Right renal pelvis (tissue), 4 donors: ENCODE data around the gene PRRC1. TPM values are rescaled to one million over a fixed set of nuclear protein-coding genes. Genes with fewer than 3 reads are reported as not detected.

Experiments
- DNase-seq, 4 donors: peaks; one replicate each; pipeline ENCODE4 v3.0.0-alpha.2; 2013; ENCODE audit warnings: low read depth in 4 of 4, low spot score in 3 of 4, missing footprints in 1 of 4
- polyA plus RNA-seq, 4 donors: library from polyadenylated mRNA; unstranded; fragments of 120-200 nt; gene quantifications; one replicate each; pipeline ENCODE4 v1.2.1, GENCODE V29; 2013; ENCODE audit not compliant: insufficient read length in 4 of 4

The PRRC1 gene
- polyA plus RNA-seq, 4 donors, result 76.7 to 93.6 (median 91.6) TPM

DNA sequence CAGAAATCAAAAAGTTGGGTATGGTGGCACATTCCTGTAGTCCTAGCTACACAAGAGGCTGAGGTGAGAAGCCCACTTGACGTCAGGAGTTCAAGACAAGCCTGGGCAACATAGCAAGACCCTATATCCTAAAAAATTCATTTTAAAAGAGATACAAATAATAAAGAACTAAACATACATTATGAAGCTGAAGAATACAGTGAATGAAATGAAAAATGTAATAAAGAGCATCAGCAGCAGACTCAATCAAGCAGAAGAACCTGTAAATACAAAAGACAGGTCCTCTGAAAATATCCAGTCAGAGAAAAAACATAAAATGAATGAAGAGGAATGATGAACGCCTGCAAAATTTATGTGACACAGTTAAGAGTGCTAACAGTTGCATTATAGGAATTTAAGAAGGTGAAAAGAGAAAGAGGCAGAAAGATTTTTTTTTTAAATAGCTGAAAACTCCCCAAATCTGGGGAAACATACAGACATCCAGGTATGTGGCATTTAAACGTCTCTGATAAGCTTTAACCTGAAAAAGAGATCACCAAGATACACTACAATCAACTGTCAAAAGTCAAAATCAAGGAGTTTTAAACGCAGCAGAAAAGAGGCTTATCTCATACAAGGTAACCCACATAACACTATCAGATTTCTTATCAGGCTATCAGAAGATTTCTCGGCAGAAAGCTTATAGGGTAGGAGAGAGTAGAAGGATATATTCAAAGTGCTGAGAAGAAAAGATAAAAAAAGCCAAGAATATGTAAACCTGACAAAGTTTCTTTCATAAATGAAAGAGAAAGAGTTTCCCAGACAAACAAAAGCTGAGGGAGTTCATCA is 57.6 kb downstream of the PRRC1 start:
- no peak for DNase-seq

DNA sequence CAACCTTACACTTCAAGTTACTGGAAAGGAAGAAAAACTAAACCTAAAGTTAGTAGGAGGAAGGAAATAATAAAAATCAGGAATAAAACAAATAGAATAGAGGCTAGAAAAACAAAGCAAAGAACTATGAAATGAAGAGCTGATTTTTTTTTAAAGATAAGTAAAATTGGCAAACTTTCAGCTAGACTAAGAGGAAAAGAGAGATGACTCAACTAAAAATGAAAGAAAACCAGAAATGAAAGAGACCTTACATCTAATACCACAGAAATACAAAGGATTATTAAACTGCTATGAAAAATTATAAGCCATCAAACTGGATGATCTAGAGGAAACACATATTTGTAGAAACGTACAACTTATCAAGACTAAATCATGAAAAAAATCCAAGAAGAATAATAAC is 60.0 kb downstream of the PRRC1 start:
- no peak for DNase-seq

DNA sequence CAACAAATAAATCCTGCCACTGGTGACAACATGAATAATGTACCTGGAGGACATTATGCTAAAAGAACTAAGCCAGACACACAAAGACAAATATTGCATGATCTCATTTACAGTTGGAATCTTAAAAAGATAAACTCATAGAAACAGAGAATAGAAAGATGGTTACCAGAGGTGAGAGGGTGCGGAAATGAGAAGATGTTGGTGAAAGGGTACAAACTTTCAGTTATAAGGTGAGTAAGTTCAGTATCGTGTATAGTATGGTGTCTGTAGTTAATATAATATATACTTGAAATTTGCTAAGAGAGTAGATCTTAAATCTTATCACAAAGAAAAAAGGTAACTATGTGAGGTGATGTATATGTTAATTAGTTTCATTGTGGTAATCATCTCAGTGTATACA is 63.3 kb downstream of the PRRC1 start:
- no peak for DNase-seq

DNA sequence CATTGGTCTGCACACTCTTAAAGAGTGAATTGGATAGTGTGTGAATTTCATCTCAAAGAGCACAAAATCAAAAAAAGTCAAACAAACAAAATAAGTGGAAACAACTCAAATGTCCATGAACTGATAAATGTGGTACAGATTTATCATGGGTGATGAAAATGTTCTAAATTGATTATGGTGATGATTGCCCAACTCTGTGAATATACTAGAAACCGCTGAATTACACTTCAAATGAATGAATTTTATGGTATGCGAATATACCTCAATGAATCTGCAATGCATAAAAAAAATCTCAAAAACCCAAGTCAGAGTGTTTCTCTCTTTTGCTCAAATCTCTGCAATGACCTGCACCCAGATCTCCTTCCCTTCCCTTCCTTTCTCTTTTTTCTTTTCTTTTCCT is 64.0 kb downstream of the PRRC1 start:
- DNase-seq, result no peak

DNA sequence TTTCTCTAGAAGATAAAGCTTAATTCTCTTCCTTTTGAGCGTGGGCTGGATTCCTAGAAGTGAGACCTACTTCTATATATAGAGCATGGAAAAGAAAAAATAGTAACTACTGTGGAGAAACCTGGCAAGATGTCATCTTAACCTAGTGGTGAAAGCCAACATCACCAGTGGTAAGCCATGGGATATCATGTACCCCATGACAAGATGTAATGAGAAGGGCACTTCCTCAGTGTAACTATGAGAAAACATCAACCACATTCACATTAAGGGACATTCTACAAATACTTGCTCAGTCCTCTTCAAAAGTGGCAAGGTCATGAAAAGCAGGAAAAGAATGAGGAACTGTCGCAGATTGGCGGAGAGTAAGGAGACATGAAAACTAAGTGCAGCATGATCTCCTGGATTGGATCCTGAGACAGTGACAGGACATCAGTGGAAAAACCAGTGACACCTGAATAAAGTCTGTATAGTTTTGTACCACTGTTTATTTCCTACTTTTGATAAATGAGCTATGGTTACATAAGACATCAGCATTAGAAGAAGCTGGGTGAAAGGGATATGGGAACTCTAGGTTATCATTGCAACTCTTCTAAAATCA is 65.4 kb downstream of the PRRC1 start:
- no peak for DNase-seq

DNA sequence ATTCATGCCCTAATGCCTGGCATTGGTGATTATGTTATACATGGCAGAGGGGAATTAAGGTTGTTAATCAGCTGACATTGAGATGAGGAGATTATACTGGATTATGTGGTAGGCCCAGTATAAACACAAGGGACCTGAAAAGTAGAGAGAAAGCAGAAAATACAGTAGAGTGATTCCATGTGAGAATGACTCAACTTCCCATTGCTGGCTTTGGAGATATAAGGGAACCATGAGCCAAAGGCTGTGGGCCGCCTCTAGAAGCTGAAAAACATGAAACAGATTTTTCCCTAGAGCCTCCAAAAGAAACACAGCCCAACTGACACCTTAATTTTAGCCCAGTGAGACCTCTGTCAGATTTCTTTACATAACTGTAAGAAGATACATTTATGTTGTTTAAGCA is 66.4 kb downstream of the PRRC1 start:
- DNase-seq, result no peak

DNA sequence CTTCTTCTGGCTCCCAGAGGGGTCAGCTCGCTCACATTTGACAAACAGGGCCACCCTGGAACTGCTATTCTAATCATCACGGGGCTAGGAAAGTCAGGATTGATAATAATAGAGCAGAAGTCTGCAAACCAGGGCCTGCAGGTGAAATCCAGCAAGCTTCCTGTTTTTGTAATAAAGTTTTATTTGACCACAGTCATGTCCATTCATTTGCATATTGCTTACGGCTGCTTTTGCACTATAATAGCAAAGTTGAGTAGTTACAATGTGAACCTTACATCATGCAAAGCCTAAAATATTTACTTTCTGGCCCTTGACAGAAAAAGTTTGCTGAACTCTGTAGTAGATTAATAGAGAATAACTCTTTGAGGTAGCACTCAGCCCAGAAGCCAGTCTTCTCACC is 68.2 kb downstream of the PRRC1 start:
- DNase-seq, result no peak

DNA sequence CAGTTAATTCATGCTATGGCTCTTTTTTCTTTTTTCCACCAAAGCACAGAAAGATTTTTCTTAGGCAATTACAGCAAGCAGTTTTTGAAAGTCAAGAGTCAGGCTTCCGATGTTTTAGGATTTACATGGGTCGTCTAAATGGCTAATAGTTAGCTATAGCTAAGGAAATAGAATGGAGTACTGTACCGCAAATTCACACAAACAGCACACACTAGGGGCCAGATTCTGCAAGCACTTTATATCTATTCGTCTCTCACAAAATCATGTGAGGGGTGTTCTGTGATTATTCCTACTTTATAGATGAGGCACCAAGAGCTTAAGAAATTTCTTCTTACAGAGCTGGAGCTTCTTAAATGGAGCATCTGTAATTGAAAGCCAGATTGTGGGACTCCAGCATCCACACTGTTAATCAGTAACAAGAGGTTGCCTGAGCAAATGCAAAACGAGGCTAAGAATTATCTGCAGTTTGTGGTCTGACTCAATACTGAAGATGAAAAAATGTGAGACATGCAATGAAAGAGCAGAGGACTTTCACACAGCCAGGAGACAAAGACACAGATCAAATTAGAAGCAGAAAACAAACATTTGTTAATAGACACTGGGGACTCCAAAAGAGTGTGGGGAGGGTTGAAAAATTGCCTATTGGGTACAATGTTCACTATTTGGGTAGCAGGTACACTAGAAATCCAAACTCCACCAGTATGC is 68.8 kb downstream of the PRRC1 start:
- no peak for DNase-seq

DNA sequence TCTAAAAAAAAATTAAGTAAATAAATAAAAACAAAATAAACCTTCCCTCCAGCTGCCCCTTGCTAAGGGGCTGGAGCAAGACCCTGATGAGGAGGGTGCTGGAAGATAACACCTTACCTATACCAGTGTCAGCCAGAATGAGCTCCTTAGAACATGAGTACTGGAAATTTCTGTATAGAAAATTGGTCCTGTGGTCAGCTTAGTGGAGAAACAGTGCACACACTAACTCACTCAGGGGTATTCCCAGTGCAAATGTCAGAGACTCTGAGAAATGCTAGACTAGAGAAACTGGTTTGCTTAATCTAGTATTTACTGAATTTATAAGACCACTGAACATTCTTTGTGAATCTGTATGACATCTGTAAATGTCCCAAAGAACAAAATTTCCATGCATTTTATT is 69.4 kb downstream of the PRRC1 start:
- no peak for DNase-seq

DNA sequence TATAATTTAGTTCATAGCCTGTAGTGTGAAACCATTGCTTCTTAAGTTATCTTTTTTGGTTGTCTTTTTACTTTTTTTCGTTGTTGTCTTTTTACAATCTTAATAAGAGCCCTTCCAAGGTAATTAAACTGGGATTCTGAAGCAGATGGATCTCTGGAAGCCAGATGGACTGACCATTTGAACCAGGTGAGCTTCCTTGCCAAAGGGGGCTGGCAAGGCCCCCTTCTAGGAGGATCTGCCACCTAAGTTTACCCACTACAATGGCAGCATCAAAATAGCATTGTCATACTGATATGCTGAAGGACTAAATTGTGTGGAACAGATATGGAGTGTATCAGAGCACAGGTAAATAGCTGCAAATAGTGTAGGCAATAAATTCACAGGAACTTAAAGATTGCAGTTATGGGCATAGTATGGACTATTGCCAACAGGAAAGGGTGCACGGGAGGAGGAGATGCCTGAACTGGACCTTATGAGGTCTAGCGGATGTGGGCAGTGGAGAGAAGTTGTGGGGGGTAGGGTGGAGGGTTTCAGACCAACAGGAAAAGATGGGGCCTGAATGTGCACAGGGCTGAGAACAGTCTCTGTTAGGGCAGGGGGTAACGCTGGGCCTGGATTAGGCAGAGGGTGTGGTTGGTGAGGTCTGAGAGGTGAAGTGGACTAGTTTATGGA is 69.9 kb downstream of the PRRC1 start:
- DNase-seq, result no peak

DNA sequence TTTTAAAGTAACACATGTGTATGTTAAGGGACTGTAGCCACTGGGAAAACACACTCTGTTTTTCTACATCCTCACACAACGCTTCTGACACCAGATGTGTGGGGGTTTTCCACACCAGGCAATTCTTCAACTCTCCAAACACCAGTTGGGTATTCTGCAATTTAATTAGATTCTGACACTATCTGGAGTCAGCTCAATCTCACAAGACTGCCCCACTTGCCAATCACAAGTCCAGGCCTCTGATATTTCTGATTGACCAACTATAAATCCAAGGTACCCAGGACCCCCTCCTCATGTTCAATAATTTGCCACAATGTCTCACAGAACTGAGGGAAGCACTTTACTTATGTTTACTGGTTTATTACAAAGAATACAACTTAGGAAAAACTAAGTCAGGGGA is 70.9 kb downstream of the PRRC1 start:
- no peak for DNase-seq

DNA sequence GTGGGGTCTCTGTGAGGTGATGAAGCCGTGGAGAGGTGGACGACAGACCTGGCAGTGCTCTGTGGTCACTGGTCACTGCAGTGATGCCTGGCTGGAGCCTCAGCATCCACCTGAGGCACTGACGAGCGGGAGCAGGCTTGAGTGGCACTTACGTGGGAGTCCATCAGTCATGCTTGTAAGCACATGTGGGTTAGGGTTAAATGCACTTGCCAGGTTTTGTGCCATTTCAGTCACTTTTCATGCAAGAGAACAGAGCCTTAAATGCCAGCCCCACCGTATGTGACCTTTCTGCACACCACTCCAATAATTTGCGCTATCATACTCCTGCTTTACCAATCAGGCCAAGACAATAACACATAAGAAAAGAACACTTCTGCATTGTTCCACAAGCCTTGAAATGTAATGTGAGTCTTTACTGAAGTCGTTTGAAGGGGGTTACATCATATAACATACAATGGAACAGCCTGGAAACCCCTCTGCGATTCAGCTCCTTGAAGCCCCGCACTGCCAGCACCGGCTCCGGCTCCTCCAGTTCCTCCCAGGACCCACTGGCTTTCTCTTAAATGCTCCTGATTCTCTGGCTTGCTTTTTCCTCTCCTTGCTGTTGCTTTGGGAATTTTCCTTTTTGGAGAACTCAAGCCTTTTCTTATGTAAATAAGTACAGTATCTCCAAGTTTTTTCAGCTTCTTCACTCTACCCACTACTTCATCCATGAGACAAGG is 72.0 kb downstream of the PRRC1 start:
- no peak for DNase-seq

DNA sequence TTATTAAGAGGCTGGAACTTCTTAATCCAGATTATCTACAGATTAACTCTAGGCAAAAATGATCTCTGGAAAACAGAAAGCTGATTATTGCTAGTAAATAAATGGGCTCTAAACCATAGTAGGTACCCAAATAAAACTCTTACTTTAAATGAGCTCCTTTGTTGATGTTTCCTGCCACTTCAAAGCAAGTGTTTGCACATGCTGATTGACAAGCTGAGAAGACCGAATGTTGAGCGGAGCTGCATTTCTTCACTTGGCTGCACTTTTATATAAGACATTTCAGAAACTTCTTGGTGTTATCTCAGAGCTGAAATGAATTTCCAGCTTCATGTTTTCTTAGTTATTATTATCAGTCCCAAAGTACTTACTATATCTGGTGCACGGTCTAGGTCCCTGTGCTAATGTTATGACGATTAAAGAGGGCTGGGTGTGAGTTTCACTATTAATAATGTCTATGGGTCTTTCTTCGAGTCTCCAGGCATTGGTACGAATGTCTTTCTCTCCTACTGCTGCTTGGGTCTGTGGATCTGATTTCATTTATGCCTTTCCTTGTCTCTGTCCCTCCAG is 72.8 kb downstream of the PRRC1 start:
- DNase-seq, result no peak

DNA sequence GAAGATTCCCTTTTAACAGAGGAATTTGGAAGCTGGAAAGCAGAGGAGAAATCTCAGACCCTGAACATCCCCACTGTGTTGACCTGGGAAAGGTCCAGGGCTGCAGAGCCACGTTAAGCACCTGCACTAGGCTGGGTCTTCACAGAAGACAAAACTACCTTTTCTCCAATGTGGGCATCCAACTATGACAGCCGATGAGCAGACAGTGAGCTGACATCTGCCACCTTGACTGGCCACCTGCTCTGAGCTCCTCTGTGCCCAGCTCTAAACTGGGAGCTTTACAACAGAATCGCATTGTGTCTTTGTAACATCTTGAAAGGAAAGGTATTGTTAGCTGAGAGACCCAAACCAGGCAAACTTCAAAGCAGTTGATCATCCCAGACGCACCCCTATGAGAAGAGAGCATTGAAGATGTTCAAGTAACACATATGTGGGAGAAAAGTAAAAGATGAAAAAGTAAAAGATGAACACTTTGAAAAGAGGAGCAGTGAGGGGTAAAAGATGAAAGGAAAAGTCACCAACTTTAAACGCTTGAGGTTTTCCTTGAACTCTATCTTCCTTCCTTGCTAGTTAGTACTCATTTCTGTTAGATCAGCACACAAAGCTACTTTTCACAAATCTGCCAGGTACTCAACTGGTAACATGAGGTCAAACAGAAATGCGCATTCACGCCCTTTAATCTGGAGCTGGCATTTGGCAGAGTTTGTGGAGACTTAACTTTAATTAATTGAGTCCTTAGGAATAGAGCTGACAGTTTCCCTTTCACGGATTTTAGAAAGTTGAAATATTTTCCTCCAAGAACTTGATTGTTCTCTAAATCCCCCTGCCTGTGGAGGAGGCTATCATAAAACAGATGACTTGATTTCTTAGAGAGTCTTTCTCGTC is 78.3 kb downstream of the PRRC1 start:
- no peak for DNase-seq

DNA sequence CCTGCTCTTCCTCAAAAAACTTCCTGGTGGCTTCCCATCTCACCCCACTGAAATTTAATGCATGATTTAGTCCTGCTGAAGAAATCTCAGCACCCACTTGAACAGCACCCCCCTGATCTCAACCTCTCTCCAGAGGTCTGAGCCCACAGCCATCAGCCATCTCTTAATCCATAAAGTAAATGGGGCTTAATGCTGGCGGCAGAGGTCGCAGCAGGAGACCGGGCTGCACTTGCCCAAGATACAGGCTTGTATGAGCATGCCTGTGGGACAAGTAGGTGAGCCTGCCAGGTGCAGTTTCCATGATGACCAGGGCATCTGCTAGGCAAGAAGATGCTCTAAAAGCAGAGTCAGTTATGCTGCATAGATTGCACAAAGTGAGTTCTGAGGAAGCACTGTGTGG is 79.1 kb downstream of the PRRC1 start:
- no peak for DNase-seq

DNA sequence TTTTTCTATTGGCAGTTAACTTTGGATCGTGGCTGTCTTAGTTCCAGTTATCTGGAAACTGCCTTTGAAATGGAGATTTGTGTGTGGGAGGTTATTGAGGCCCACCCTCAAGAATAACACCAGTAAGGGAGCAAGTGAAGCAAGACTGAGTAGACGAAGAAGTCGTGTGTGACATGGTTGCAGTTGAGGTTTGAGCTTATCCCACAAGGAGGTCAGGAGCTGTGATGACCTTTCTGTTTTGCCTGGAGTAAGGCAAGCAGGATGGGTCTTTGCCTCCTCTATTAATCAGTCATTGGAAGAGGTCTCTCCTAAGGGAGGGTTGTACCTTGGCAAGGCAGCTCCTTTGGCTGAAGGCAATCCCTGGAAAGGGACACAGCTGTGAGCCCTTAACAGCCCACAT is 81.9 kb downstream of the PRRC1 start:
- DNase-seq, result no peak

DNA sequence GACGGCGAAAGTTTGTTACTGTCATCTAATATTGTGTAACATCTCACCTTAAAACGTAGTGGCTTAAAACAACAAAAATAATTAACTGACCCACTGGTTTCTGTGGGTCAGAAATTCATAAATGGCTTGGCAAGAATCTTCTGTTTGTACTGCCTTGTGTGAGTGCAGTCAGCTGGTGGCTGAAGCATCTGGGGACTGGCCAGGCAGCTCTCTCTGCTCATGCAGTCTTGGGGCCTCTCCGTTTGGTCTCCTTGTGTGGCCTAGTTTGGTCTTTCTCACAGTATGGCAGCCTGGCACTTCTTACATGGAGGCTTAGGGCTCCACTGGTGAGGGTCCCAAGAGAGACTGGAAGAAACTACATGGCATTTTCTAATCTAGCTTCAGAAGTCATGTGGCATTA is 82.4 kb downstream of the PRRC1 start:
- no peak for DNase-seq

DNA sequence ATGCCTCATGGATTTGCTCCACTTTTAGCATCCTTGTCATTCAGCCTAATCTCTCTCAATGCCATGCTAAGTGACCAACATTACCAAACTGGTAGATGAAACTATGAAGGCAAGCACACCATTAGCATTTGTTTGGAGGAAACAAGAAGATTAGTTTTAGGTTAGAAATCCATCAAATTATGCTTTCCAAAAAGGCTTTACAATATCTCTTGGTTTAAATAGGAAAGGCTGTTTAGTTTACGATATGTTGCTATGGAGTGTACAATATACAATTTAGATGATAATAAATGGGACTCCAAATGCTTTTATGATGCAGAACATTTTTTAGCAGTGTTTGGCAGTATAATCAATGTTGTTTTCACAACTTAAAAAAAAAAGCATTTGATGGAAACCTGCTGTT is 83.7 kb downstream of the PRRC1 start:
- peak in 1 of 4 donors; percentile 23 for DNase-seq

DNA sequence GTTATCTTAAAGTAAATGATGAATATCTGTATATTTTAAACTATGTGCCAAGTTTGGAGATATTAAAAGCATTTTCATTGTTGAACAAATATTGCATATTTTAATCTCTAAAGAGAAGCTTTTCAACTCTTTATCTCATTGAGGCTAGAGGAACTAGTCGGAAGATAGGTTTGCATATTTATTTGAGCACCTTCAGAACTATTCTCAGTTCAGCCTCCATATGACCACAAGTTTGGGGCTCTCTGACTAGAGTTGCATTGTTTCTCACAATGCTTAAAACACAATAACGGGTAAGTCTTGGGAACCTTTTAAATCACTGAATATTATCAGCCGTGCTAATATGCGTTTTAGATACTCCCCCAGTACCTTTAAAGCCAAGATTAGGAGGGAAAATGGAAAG is 84.2 kb downstream of the PRRC1 start:
- no peak for DNase-seq
